Mesothelial cell of epicardium (in vitro differentiated cells): ENCODE measurements around the gene UBE2E2. TPM values are rescaled to one million over a fixed set of nuclear protein-coding genes. Genes with fewer than 3 reads are reported as not detected.

ENCODE experiments used
- DNase-seq, 2 experiments: peaks; one replicate each; pipeline ENCODE4 v3.0.0; 2021; ENCODE audit warnings: low spot score in 2 of 2; ENCODE audit not compliant: unreplicated experiment in 2 of 2
- H3K27ac Mint-ChIP-seq: 2 replicates; pipeline ENCODE4 v1.8.0; 2021; ENCODE audit warnings: mixed read lengths
- H3K27me3 Mint-ChIP-seq: 2 replicates; pipeline ENCODE4 v1.8.0; 2021; ENCODE audit warnings: low read depth, mixed read lengths
- H3K36me3 Mint-ChIP-seq: 2 replicates; pipeline ENCODE4 v1.8.0; 2021; ENCODE audit warnings: mixed read lengths
- H3K4me1 Mint-ChIP-seq: 2 replicates; pipeline ENCODE4 v1.8.0; 2021; ENCODE audit warnings: mixed read lengths
- H3K4me3 Mint-ChIP-seq: 2 replicates; pipeline ENCODE4 v1.8.0; 2021; ENCODE audit warnings: mild to moderate bottlenecking, moderate library complexity, mixed read lengths
- H3K9me3 Mint-ChIP-seq: 2 replicates; pipeline ENCODE4 v1.8.0; 2021; ENCODE audit warnings: mixed read lengths
- total RNA-seq: library from RNA; stranded (reverse); gene quantifications from 3 replicates; pipeline ENCODE4 v1.2.1, GENCODE V29; 2021
- TF ChIP-seq, protein P1 (sequence below): fragments of 200-600 bp; sonication (generic); IDR thresholded peaks from one replicate; pipeline ENCODE4 v1.5.0; 2021; ENCODE audit warnings: antibody characterized with exemption; ENCODE audit not compliant: unreplicated experiment

UBE2E2 gene
- total RNA-seq, 1 donor from 2014 or later = 42.3 TPM

DNA sequence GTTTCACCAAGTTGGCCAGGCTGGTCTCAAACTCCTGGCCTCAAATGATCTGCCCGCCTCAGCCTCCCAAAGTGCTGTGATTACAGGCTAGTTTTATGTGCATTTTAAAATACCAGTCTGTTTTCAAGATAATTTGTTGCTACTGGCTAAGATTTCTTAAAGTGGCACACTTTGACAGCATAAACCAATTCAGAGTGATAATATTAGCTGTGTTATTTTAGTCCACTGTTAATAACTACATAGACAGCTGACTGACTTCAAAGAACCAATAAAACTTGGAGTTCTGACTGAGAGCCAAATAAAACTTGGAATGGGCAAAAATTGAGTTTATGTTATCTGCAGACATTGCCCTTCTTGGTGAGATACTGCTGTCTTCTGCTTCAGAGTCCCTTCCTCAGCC, 291.8 kb downstream of the UBE2E2 start:
- H3K36me3 Mint-ChIP-seq = no peaks in the 10 kb centered on the region
- TF ChIP-seq, protein P1, sequence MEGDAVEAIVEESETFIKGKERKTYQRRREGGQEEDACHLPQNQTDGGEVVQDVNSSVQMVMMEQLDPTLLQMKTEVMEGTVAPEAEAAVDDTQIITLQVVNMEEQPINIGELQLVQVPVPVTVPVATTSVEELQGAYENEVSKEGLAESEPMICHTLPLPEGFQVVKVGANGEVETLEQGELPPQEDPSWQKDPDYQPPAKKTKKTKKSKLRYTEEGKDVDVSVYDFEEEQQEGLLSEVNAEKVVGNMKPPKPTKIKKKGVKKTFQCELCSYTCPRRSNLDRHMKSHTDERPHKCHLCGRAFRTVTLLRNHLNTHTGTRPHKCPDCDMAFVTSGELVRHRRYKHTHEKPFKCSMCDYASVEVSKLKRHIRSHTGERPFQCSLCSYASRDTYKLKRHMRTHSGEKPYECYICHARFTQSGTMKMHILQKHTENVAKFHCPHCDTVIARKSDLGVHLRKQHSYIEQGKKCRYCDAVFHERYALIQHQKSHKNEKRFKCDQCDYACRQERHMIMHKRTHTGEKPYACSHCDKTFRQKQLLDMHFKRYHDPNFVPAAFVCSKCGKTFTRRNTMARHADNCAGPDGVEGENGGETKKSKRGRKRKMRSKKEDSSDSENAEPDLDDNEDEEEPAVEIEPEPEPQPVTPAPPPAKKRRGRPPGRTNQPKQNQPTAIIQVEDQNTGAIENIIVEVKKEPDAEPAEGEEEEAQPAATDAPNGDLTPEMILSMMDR = no peak
- no peak for DNase-seq
- H3K4me1 Mint-ChIP-seq = peaks cover 21% of the 10 kb centered on the region
- H3K27ac Mint-ChIP-seq = no peak overlapping the region
- no peak overlapping the region for H3K4me3 Mint-ChIP-seq
- peaks cover 8% of the 10 kb centered on the region for H3K27me3 Mint-ChIP-seq
- H3K9me3 Mint-ChIP-seq = no peaks in the 10 kb centered on the region

DNA sequence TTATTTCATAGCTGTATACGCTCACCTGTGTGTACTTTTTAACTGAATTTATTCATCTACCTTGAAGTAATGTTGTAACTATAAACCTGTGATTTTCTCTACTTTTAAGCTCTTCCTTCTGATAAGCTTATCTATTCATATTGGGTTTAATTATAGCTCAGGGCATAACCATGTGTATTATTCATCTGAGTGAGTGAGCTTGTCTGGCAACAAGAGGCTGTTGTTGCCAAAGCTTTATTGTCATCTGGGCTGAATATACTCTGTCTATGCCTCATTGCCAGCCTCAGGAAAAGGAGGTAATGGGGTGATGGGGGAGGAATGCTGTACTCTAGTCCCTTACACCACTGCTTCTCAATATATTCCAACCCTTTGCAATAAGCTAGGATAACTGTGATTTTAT, 292.4 kb downstream of the UBE2E2 start:
- Mint-ChIP-seq H3K4me3 (no peak overlapping the region), H3K4me1 (peaks cover 18% of the 10 kb centered on the region), H3K27me3 (peaks cover 8% of the 10 kb centered on the region), H3K27ac (peak overlapping the region; percentile 3), H3K9me3 (no peaks in the 10 kb centered on the region), H3K36me3 (no peaks in the 10 kb centered on the region)
- TF ChIP-seq, protein P1 = no peak
- DNase-seq = no peak

DNA sequence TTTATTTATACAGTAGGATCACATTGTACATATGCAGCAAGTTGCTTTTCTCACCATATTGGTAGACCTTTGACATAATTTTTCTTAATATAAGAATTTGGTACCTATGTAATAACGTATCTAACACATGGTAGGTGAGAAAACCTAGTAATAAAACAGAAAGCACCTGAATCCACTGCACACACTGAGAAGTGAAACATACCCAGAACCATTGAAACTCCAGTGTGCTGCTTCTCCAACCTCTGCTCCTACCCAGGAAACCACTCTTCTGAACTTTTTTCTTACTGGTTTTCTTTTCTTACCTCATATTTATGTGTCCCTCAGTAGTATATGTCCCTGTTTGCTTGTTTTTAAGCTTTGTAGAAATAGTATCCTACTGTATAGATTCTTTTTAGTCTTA, 293.0 kb downstream of the UBE2E2 start:
- no peaks in the 10 kb centered on the region for H3K9me3 Mint-ChIP-seq
- TF ChIP-seq, protein P1 = no peak
- H3K27ac Mint-ChIP-seq = no peak overlapping the region
- H3K4me1 Mint-ChIP-seq = peaks cover 18% of the 10 kb centered on the region
- H3K4me3 Mint-ChIP-seq = no peak overlapping the region
- DNase-seq = no peak
- H3K36me3 Mint-ChIP-seq = no peaks in the 10 kb centered on the region
- peaks cover 7% of the 10 kb centered on the region for H3K27me3 Mint-ChIP-seq

DNA sequence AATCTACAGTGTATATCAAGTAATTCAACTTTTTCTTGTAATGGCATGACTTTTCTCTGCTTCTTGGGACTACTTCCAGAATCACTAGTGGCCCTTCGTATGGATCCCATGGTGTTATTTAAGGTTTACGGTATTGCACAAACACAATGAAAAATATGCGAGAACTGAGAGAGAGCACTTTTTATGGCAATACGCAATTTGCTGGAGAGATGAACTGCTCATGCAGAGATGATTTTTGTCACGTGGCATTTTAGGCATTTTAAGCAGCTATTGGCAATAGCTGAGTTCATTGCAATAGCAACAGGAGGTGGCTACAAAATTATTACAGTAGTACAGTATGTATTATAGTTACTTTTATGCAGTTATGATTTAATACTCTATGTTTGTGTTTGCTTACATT, 294.0 kb downstream of the UBE2E2 start:
- Mint-ChIP-seq H3K9me3 (no peaks in the 10 kb centered on the region), H3K36me3 (no peaks in the 10 kb centered on the region), H3K27me3 (no peaks in the 10 kb centered on the region), H3K27ac (no peak overlapping the region), H3K4me3 (no peak overlapping the region), H3K4me1 (peaks cover 18% of the 10 kb centered on the region)
- no peak for DNase-seq
- TF ChIP-seq, protein P1 = no peak

DNA sequence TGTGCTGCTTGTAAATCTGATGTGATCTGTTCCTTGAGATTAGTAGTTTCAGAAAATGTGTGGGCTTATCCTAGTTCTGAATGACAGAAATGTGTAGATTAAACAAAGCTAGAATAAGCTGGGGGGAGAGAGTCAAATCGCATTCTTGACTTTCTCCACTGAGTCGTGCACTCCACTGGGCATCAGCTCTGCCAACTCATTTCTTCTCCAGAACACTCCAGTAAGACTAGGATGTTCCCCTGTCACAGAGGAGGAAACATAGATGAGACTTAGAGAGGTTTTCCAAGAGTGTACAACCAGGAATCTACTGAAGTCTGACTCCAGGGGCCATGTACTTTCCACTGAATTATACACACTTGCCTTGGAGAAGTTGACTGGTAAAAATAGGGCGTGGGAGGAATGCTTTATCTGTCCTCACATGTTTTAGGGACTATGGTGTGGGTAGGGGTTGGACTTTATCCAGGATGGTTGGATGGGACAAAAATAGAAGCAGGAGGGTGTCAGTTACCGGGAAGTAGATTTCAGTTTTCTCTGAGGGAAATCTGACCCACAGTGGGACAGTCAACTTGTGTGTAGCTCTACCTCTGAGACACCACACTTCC, 298.2 kb downstream of the UBE2E2 start:
- DNase-seq = no peak
- TF ChIP-seq, protein P1 = no peak
- H3K27me3 Mint-ChIP-seq = no peaks in the 10 kb centered on the region
- no peaks in the 10 kb centered on the region for H3K4me1 Mint-ChIP-seq
- H3K27ac Mint-ChIP-seq = no peak overlapping the region
- H3K36me3 Mint-ChIP-seq = no peaks in the 10 kb centered on the region
- H3K9me3 Mint-ChIP-seq = no peaks in the 10 kb centered on the region
- H3K4me3 Mint-ChIP-seq = no peak overlapping the region

DNA sequence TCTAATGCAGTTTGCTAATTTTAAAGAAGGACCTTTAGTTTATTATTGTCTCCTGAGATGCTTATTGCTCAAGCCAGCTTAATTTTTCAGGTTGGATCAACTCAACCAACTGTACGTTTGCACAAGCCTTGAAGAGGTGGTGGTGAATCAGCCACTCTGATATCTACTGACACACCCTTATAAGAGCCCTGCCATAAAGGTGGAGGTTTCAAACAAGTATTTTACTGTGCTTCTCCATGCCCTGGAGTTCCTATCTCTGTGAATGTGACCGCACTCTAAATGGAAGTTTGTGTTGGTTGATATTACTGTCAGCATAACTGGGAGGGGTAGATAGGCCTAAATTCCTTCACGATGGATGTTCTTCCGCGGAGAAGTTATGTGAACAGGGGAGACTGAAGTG, 305.3 kb downstream of the UBE2E2 start:
- Mint-ChIP-seq H3K27me3 (no peaks in the 10 kb centered on the region), H3K9me3 (no peaks in the 10 kb centered on the region), H3K36me3 (no peaks in the 10 kb centered on the region), H3K4me1 (no peaks in the 10 kb centered on the region), H3K27ac (no peak overlapping the region), H3K4me3 (no peak overlapping the region)
- DNase-seq = no peak
- TF ChIP-seq, protein P1 = no peak
